Fibroblast of the aortic adventitia (primary cell): Measurements from ENCODE around the gene CD180. TPM values are rescaled to one million over a fixed set of nuclear protein-coding genes. Genes with fewer than 3 reads are reported as not detected.

Source experiments
- DNase-seq: peaks from one replicate; pipeline ENCODE4 v3.0.0-alpha.2; 2010; ENCODE audit warnings: low read depth
- H3K4me3 ChIP-seq: 2 replicates; pipeline ENCODE4 v1.5.1; 2011; ENCODE audit warnings: low read depth, mild to moderate bottlenecking, control low read depth, low read length, moderate library complexity
- CTCF ChIP-seq: IDR thresholded peaks from 2 replicates; pipeline ENCODE4 v1.5.1; 2011; ENCODE audit warnings: mild to moderate bottlenecking, low read length, control low read depth, inconsistent platforms; ENCODE audit not compliant: insufficient read depth
- total RNA-seq: library from RNA; depleted of rRNA; stranded (reverse); fragments of >200 nt; gene quantifications from 2 replicates; pipeline ENCODE4 v1.2.3, GENCODE V29; 2012; ENCODE audit warnings: low replicate concordance

The CD180 gene
- total RNA-seq, 1 donor = 0.09 TPM

GRCh38 chr5:67214036-67214435, 17.4 kb upstream of the CD180 start:
- DNase-seq = no peak
- H3K4me3 ChIP-seq = no peak overlapping the region
- TF ChIP-seq CTCF = no peak

- no peak overlapping the region for H3K4me3 ChIP-seq
- peak; percentile 3 for TF ChIP-seq CTCF
- DNase-seq = peak; percentile 79
Observed at GRCh38 chr5:67211926-67212325, 15.3 kb upstream of the CD180 start.

- no peak overlapping the region for H3K4me3 ChIP-seq
- TF ChIP-seq CTCF = peak; percentile 68
- DNase-seq = peak; percentile 85
Observed at GRCh38 chr5:67209141-67209771, 12.7 kb upstream of the CD180 start.

GRCh38 chr5:67208403-67208802, 11.8 kb upstream of the CD180 start:
- TF ChIP-seq CTCF = no peak
- DNase-seq = no peak
- H3K4me3 ChIP-seq = no peak overlapping the region

GRCh38 chr5:67206929-67207328, 10.3 kb upstream of the CD180 start:
- peak; percentile 62 for DNase-seq
- no peak for TF ChIP-seq CTCF

GRCh38 chr5:67206461-67206860, 9.9 kb upstream of the CD180 start:
- H3K4me3 ChIP-seq = no peak overlapping the region
- no peak for TF ChIP-seq CTCF
- no peak for DNase-seq

More at GRCh38 chr5:67206929-67207328, 10.3 kb upstream of the CD180 start:
- no peak overlapping the region for H3K4me3 ChIP-seq

GRCh38 chr5:67205981-67206380, 9.4 kb upstream of the CD180 start:
- H3K4me3 ChIP-seq = no peak overlapping the region
- no peak for TF ChIP-seq CTCF
- DNase-seq = no peak
